Psoas muscle (tissue), 8 donors: Measurements from ENCODE around the gene COL4A6. TPM values are rescaled to one million over a fixed set of nuclear protein-coding genes. Genes with fewer than 3 reads are reported as not detected.
"Not testable (repeated sequence)": the region's sequence is repeated elsewhere in the genome, so short reads cannot be mapped to it uniquely, and the experiment has no call there.

ENCODE experiments used
- ATAC-seq, 4 donors: fragments of 200-7000 bp; cut with Tn5 transposase; one replicate each; pipeline ENCODE4 v1.9.1; 2020; ENCODE audit warnings: moderate library complexity in 3 of 4, mild to moderate bottlenecking in 2 of 4
- DNase-seq, 2 donors: peaks; one replicate each; pipeline ENCODE4 v3.0.0-alpha.2; 2020
- H3K27ac ChIP-seq: fragments of 200-600 bp; one replicate; pipeline ENCODE4 v1.8.0; 2022
- H3K27me3 ChIP-seq, 3 donors: fragments of 200-600 bp in 1 of 3; one replicate each; pipeline versions ENCODE4 v1.6.1 to v1.8.0; 2013 to 2022; ENCODE audit warnings: low read length in 2 of 3, mild to moderate bottlenecking in 2 of 3, moderate library complexity in 1 of 3; ENCODE audit not compliant: insufficient read depth in 3 of 3
- H3K36me3 ChIP-seq, 2 donors: fragments of 200-600 bp in 1 of 2; one replicate each; pipeline versions ENCODE4 v1.6.1 to v1.8.0; 2013 to 2022; ENCODE audit warnings: low read depth in 1 of 2, mild to moderate bottlenecking in 1 of 2, moderate library complexity in 1 of 2; ENCODE audit not compliant: insufficient read depth in 1 of 2
- H3K4me1 ChIP-seq: fragments of 200-600 bp; one replicate; pipeline ENCODE4 v1.8.0; 2022
- H3K4me3 ChIP-seq: fragments of 200-600 bp; one replicate; pipeline ENCODE4 v1.8.0; 2022; ENCODE audit warnings: mild to moderate bottlenecking
- H3K9me3 ChIP-seq: fragments of 200-600 bp; one replicate; pipeline ENCODE4 v1.8.0; 2022
- WGBS, 3 donors: extraction: QIAGEN DNeasy Blood & Tissue Kit; methylation state at CpG; one replicate each; pipeline versions ENCODE4 v1.1.6 to v1.1.7; 2013; 5-methylcytosine and 5-hydroxymethylcytosine counted together
- intact Hi-C, 2 donors: fragments of 100-400 bp; cut with DNase I; formaldehyde crosslinking; loops; one replicate each; pipeline versions ENCODE4 v1.11.0 to v1.14.2; 2022
- polyA plus RNA-seq, 3 donors: library from polyadenylated mRNA; stranded (reverse); fragments of 200-250 nt; gene quantifications; one replicate each; pipeline ENCODE4 v1.2.3, GENCODE V29; 2013
- total RNA-seq, 4 donors: library from RNA; stranded (reverse); fragmentation: NEBNext Ultra II Directional in 2 of 4; extraction: Animal tissue kit (Norgen Biotek cat#: 25700) in 2 of 4; gene quantifications; one replicate each; pipeline versions ENCODE4 v1.2.1 to v1.2.4, GENCODE V29; 2021 to 2023
- TF ChIP-seq, protein P1 (sequence below): fragments of 200-600 bp; IDR thresholded peaks from one replicate; pipeline ENCODE4 v1.8.0; 2022; ENCODE audit warnings: antibody characterized with exemption
- donor health status: healthy with polysubstance abuse.
- donor health status: DM: no; HTN: no; CAD: no; lungs with moderate emphysema.
- donor health status: Bipolar disorder and iron deficiency.
- donor health status: healthy.
- donor health status: DM: yes; HTN: yes; CAD: no.
- donor health status: DM: no; HTN: no; CAD: no.
- donor health status: DM: no; HTN: no; CAD: no.
- donor health status: DM: yes; HTN: yes; CAD: no.

COL4A6 gene
- total and polyA plus RNA-seq, 7 donors, result 0.17 to 3.6 (median 0.68) TPM

DNA sequence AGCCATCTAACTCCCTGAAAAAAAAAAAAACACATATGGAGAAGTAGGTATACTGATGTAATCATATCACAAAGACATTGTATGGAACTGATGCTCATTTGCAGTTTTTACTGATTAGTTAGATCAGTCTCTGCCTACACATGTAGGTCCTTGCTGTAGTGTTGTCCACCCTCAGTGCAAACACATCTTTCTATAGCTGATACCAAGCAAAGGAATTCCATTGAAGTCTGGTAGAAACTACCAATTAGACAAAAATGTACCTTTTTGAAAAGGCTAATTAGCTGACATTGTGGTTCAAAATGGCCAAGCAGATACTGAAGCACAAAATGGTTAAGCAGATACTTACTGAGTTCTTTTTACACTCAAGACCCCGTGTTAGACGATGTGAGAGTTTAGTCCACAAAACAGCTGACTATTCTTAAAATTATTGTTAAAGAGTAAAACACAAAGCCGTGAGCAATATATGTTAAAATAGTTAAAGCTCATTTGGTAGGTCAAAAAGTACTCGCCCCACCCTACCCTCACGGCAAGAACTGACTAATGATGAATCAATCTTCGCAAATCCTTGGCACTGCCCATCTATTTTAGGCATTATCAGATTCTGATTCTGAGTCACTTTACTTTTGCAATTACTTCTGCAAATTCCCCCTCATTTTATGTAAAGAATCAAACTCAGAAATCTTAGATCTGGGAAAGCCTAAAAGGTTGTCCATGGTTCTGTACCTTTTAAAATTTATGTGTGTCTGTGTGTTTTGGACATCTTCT is 40.4 kb downstream of the COL4A6 start:
- Histone ChIP-seq H3K27me3 (no peaks in the 10 kb centered on the region), H3K27ac (no peak overlapping the region), H3K36me3 (no peaks in the 10 kb centered on the region), H3K4me3 (no peak overlapping the region), H3K9me3 (no peaks in the 10 kb centered on the region), H3K4me1 (no peaks in the 10 kb centered on the region)
- WGBS, 3 donors, result 74 to 90% (median 85%) methylated on average over 6 of the region's 6 CpGs
- ATAC-seq, result no peak
- TF ChIP-seq, protein P1, sequence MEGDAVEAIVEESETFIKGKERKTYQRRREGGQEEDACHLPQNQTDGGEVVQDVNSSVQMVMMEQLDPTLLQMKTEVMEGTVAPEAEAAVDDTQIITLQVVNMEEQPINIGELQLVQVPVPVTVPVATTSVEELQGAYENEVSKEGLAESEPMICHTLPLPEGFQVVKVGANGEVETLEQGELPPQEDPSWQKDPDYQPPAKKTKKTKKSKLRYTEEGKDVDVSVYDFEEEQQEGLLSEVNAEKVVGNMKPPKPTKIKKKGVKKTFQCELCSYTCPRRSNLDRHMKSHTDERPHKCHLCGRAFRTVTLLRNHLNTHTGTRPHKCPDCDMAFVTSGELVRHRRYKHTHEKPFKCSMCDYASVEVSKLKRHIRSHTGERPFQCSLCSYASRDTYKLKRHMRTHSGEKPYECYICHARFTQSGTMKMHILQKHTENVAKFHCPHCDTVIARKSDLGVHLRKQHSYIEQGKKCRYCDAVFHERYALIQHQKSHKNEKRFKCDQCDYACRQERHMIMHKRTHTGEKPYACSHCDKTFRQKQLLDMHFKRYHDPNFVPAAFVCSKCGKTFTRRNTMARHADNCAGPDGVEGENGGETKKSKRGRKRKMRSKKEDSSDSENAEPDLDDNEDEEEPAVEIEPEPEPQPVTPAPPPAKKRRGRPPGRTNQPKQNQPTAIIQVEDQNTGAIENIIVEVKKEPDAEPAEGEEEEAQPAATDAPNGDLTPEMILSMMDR, result no peak
- intact Hi-C loops, result no loop called here
- no peak for DNase-seq

DNA sequence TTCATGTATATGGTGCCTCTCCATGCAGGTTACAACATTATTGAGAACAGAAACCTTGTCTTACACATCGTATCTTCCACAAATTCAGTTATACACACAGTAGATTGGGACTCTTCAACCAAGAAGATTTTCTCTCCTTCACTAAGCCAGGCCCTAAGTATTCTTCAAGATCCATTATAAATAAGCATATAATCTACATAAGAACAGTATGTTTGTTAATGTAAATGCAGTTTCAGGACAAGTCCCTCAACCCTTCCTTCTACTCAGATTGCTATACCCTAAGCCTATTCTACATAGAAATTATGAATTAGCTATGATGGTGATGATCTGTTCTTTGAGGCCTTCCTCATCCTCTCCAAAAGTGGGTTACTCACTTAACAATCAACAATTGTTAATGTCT is 41.2 kb downstream of the COL4A6 start:
- TF ChIP-seq, protein P1, result no peak
- no peak overlapping the region for H3K27ac ChIP-seq
- no peaks in the 10 kb centered on the region for H3K27me3 ChIP-seq
- H3K4me3 ChIP-seq, result no peak overlapping the region
- DNase-seq (no peak), ATAC-seq (no peak)
- 75 to 100% (median 93%) methylated on average over 1 of the region's 1 CpG for WGBS, 3 donors
- no peaks in the 10 kb centered on the region for H3K9me3 ChIP-seq
- intact Hi-C loops, result no loop called here
- H3K36me3 ChIP-seq, result no peaks in the 10 kb centered on the region
- H3K4me1 ChIP-seq, result no peaks in the 10 kb centered on the region

DNA sequence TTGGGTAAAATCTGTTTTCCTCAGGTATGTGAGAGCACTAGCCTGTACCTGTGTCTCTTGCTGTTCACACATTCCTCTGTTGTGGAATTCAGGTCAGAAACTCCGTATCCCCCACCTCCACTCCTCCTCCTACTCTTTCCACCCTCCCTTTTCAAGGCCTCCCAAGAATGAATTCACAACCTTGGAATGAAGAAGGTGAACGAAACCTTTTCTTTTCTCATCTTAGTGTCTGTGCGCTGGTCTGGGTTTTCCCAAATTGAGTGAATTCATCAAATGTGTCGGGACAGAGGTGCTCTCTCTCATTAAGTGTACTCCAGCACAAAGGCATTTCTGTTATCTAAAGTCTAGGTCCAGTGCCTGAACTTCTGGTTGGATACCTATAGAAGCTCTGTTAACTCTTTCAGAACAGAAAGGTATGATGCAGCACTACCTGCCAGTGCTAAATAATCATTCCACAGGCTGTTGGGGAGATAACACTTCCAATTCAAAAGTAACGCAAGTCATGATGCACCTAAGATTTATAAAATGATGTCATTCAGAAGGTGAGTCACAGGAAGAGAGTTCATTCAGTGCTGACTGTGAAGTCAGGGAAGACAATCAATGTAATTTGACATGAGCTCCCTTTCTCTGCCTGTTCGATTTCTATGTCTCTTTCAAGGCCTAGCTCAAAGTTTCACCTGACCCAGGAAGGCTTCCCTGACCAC is 41.9 kb downstream of the COL4A6 start:
- Histone ChIP-seq H3K27ac (no peak overlapping the region), H3K4me1 (no peaks in the 10 kb centered on the region), H3K9me3 (no peaks in the 10 kb centered on the region), H3K27me3 (peaks cover 0 to 5% (median 0%) of the 10 kb centered on the region in 3 donors), H3K36me3 (no peaks in the 10 kb centered on the region), H3K4me3 (no peak overlapping the region)
- ATAC-seq, result no peak
- 64 to 87% (median 80%) methylated on average over 6 of the region's 6 CpGs for WGBS, 3 donors
- TF ChIP-seq, protein P1, result no peak
- intact Hi-C loops, result no loop called here
- no peak for DNase-seq

DNA sequence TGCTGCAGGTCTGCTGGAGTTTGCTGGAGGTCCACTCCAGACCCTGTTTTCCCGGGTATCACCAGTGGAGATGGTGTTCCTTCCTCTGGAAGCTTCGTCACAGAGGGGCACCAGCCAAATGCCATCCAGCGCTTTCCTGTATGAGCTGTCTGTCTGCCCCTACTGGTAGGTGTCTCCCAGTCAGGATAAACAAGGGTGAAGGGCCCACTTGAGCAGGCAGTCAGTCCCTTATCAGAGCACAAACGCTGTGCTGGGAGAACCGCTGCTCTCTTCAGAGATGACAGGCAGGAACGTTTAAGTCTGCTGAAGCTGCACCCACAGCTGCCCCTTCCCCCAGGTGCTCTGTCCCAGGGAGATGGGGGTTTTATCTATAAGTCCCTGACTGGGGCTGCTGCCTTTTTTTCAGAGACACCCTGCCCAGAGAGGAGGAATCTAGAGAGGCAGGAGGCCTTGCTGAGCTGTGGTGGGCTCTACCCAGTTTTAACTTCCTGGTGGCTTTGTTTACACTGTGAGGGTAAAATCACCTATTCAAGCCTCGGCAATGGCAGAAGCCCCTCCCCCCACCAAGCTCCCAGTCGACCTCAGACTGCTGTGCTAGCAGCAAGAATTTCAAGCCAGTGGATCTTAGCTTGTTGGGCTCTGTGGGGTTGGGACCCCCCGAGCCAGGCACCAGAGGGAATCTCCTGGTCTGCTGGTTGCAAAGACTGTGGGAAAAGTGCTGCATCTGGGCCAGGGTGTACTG is 47.1 kb downstream of the COL4A6 start:
- DNase-seq, H3K4me3 ChIP-seq, ATAC-seq, intact Hi-C loops, H3K36me3 ChIP-seq, H3K27me3 ChIP-seq, H3K27ac ChIP-seq, H3K4me1 ChIP-seq: not testable (repeated sequence)
- 59 to 71% (median 70%) methylated on average over 8 to 9 of the region's 9 CpGs for WGBS, 3 donors
- peaks cover 15% of the 10 kb centered on the region for H3K9me3 ChIP-seq

DNA sequence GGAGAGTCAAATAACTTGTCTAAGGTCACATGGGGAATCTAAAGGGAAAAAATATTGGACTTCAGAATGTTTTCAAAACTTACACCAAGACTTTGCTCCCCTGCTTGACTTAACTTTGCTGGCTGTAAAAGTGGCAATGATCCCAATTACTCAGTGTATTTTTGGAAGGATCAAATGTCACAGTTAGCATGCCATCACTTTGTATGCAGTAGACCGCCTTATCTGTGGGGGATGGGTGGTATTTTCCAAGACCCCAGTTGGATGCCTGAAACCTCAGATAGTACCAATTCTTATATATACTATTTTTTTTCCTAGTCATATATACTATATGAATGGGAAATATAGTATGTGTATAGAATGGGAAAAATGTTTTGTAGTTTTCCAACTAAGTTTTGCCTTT is 53.4 kb downstream of the COL4A6 start:
- no peak overlapping the region for H3K27ac ChIP-seq

More for the DNA sequence above, 53.4 kb downstream of the COL4A6 start:
- 30 to 36% (median 31%) methylated on average over 1 of the region's 1 CpG for WGBS, 3 donors
- DNase-seq (no peak), ATAC-seq (peak in 2 of 4 donors; percentile 40)
- H3K4me1 ChIP-seq, result peaks cover 4% of the 10 kb centered on the region
- no peaks in the 10 kb centered on the region for H3K27me3 ChIP-seq
- no peaks in the 10 kb centered on the region for H3K36me3 ChIP-seq
- intact Hi-C loops, result no loop called here
- H3K4me3 ChIP-seq, result no peak overlapping the region
- H3K9me3 ChIP-seq, result peaks cover 21% of the 10 kb centered on the region
- TF ChIP-seq, protein P1, result no peak
